WTC11 (cell line): ENCODE measurements around the gene AKIRIN2. TPM values are rescaled to one million over a fixed set of nuclear protein-coding genes. Genes with fewer than 3 reads are reported as not detected.
"Not testable (repeated sequence)": the region's sequence is repeated elsewhere in the genome, so short reads cannot be mapped to it uniquely, and the experiment has no call there.

Source experiments
- ATAC-seq: fragments of 200-7000 bp; cut with Tn5 transposase; 2 replicates; pipeline ENCODE4 v1.10.0; 2021; ENCODE audit warnings: mild to moderate bottlenecking, moderate library complexity
- CTCF ChIA-PET: fragments of 300-600 bp; sonication (Branson Sonifier 250); formaldehyde crosslinking; loops from one replicate; lab custom pipeline; 2021; ENCODE audit warnings: antibody characterized with exemption; lab: Charles Lee
- POLR2A ChIA-PET: fragments of 350-600 bp; sonication (Branson Sonifier 250); formaldehyde crosslinking; loops from one replicate; lab custom pipeline; 2021; ENCODE audit warnings: antibody characterized with exemption; lab: Charles Lee
- DNase-seq: peaks from one replicate; pipeline ENCODE4 v3.0.0; 2021; ENCODE audit warnings: low spot score
- H3K27ac Mint-ChIP-seq: 2 replicates; pipeline ENCODE4 v1.8.0; 2021; ENCODE audit warnings: mixed read lengths
- H3K27me3 Mint-ChIP-seq: 2 replicates; pipeline ENCODE4 v1.8.0; 2021; ENCODE audit warnings: low read depth, mild to moderate bottlenecking, moderate library complexity, mixed read lengths
- H3K36me3 Mint-ChIP-seq: 2 replicates; pipeline ENCODE4 v1.8.0; 2021; ENCODE audit warnings: mixed read lengths
- H3K4me1 Mint-ChIP-seq: 2 replicates; pipeline ENCODE4 v1.8.0; 2022; ENCODE audit warnings: mixed read lengths
- H3K4me3 Mint-ChIP-seq: 2 replicates; pipeline ENCODE4 v1.8.0; 2021; ENCODE audit warnings: mild to moderate bottlenecking, moderate library complexity, mixed read lengths
- H3K9me3 Mint-ChIP-seq: 2 replicates; pipeline ENCODE4 v1.8.0; 2021; ENCODE audit warnings: mixed read lengths
- ARID4B ChIP-seq: sonication (generic); formaldehyde crosslinking; IDR thresholded peaks from 2 replicates; pipeline ENCODE4 v1.8.0; 2023; ENCODE audit warnings: missing genetic modification reagents, mild to moderate bottlenecking, borderline replicate concordance
- ATF1 ChIP-seq: sonication (generic); formaldehyde crosslinking; IDR thresholded peaks from 2 replicates; pipeline ENCODE4 v1.8.1; 2023; ENCODE audit warnings: mild to moderate bottlenecking, moderate library complexity, missing genetic modification reagents
- EMX1 ChIP-seq: fragments of 250-450 bp; sonication (Bioruptor Pico); IDR thresholded peaks from 2 replicates; pipeline ENCODE4 v1.8.0; 2021; ENCODE audit warnings: mild to moderate bottlenecking
- GRHL2 ChIP-seq: fragments of 250-450 bp; sonication (Bioruptor Pico); IDR thresholded peaks from 2 replicates; pipeline ENCODE4 v1.8.0; 2022; ENCODE audit warnings: mild to moderate bottlenecking, moderate library complexity; ENCODE audit not compliant: insufficient replicate concordance, severe bottlenecking
- GTF2I ChIP-seq: fragments of 250-450 bp; sonication (Bioruptor Pico); conservative IDR thresholded peaks from 2 replicates; pipeline ENCODE4 v1.4.0; 2021; ENCODE audit warnings: mild to moderate bottlenecking
- HMGA2 ChIP-seq: fragments of 250-450 bp; sonication (Bioruptor Pico); IDR thresholded peaks from 2 replicates; pipeline ENCODE4 v1.4.0; 2021; ENCODE audit warnings: mild to moderate bottlenecking, moderate library complexity
- NR2C2 ChIP-seq: sonication (generic); formaldehyde crosslinking; IDR thresholded peaks from 2 replicates; pipeline ENCODE4 v1.8.0; 2022; ENCODE audit warnings: mild to moderate bottlenecking, missing genetic modification reagents
- RELA ChIP-seq: sonication (generic); formaldehyde crosslinking; IDR thresholded peaks from 2 replicates; pipeline ENCODE4 v1.8.1; 2022; ENCODE audit warnings: missing genetic modification reagents, mild to moderate bottlenecking, borderline replicate concordance
- USF1 ChIP-seq: sonication (generic); formaldehyde crosslinking; IDR thresholded peaks from 2 replicates; pipeline ENCODE4 v1.8.0; 2022; ENCODE audit warnings: mild to moderate bottlenecking, missing genetic modification reagents
- ZNF138 ChIP-seq: sonication (generic); formaldehyde crosslinking; conservative IDR thresholded peaks from 2 replicates; pipeline ENCODE4 v1.8.1; 2022; ENCODE audit warnings: mild to moderate bottlenecking, moderate library complexity, missing genetic modification reagents
- ZNF263 ChIP-seq: sonication (generic); formaldehyde crosslinking; IDR thresholded peaks from 2 replicates; pipeline ENCODE4 v1.8.1; 2022; ENCODE audit warnings: low read depth, mild to moderate bottlenecking, moderate library complexity, missing genetic modification reagents
- ZNF423 ChIP-seq: fragments of 250-450 bp; sonication (Bioruptor Pico); IDR thresholded peaks from 2 replicates; pipeline ENCODE4 v2.1.2; 2022; ENCODE audit warnings: mild to moderate bottlenecking, moderate library complexity
- total RNA-seq: library from RNA; stranded (reverse); gene quantifications from 3 replicates; pipeline ENCODE4 v1.2.3, GENCODE V29; 2021
- TF ChIP-seq, protein P1 (sequence below): sonication (generic); formaldehyde crosslinking; IDR thresholded peaks from 2 replicates; pipeline ENCODE4 v1.8.1; 2023; ENCODE audit warnings: mild to moderate bottlenecking, missing genetic modification reagents
- TF ChIP-seq, protein P2 (sequence below): sonication (generic); formaldehyde crosslinking; IDR thresholded peaks from 2 replicates; pipeline ENCODE4 v1.8.0; 2023; ENCODE audit warnings: missing genetic modification reagents

The AKIRIN2 gene
- total RNA-seq, 1 experiment from 2014 or later = 90.2 TPM

DNA sequence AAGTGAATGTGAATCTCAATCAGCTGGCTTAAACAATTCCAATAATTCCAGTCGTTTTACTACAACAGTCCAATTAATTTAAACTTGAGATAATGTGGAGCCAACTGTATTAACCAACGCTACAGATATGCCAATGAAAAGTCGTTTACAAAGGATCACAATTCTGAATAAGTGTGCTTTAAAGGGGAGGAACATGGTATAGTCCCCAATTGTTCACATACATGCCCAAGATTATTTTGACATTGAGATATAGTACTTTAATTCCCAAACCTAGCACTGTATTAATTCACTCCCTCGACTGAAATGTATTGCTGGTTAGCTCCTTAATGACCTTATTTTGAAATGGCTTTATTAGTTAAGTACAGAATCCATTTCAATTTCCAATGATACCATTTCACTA is 2.5 kb downstream of the AKIRIN2 start (continued):
- TF ChIP-seq, protein P1, sequence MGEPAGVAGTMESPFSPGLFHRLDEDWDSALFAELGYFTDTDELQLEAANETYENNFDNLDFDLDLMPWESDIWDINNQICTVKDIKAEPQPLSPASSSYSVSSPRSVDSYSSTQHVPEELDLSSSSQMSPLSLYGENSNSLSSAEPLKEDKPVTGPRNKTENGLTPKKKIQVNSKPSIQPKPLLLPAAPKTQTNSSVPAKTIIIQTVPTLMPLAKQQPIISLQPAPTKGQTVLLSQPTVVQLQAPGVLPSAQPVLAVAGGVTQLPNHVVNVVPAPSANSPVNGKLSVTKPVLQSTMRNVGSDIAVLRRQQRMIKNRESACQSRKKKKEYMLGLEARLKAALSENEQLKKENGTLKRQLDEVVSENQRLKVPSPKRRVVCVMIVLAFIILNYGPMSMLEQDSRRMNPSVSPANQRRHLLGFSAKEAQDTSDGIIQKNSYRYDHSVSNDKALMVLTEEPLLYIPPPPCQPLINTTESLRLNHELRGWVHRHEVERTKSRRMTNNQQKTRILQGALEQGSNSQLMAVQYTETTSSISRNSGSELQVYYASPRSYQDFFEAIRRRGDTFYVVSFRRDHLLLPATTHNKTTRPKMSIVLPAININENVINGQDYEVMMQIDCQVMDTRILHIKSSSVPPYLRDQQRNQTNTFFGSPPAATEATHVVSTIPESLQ (CRISPR knock-in tag) = no peak
- TF ChIP-seq ZNF138 (CRISPR knock-in tag) = no peak
- no peak for TF ChIP-seq ZNF263 (CRISPR knock-in tag)
- TF ChIP-seq EMX1 = no peak

DNA sequence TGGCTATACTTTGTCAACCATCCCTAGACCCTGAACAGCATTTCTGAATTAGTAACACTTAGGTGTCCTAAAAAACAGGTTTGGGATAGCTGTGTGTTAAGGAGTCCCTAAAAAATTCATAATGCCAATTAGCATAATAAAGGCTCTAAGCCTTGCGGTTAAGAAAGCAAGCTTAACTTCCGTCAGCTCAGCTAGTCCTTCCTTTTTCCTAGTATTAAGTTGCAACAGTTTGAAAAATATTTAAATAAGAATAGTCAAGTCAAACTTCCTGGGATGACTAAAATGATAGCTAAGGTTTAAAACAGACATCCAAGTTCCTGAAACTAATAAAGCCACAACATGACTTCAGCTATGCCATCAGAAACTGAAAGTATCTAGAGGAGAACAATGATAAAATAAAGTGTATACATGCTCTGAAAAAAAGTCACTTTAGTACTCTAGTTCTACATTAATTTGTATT is 3.5 kb downstream of the AKIRIN2 start:
- Mint-ChIP-seq H3K4me1 (peaks cover 43% of the 10 kb centered on the region), H3K27me3 (no peaks in the 10 kb centered on the region), H3K36me3 (peaks cover 24% of the 10 kb centered on the region), H3K4me3 (peak overlapping the region; percentile 98), H3K27ac (peak overlapping the region; percentile 84), H3K9me3 (no peaks in the 10 kb centered on the region)
- TF ChIP-seq NR2C2 = no peak
- DNase-seq = no peak
- POLR2A ChIA-PET = interaction anchor here (0.7 kb wide), 1 partner anchor 30 kb away, joined by 5 read pairs; no protein-coding TSS in a partner anchor
- no peak for ATAC-seq
- CTCF ChIA-PET = interaction anchor here (0.7 to 0.9 kb wide), 3 partner anchors 19 to 1167 kb away, joined by 3 to 5 read pairs (median 3); no protein-coding TSS in a partner anchor

DNA sequence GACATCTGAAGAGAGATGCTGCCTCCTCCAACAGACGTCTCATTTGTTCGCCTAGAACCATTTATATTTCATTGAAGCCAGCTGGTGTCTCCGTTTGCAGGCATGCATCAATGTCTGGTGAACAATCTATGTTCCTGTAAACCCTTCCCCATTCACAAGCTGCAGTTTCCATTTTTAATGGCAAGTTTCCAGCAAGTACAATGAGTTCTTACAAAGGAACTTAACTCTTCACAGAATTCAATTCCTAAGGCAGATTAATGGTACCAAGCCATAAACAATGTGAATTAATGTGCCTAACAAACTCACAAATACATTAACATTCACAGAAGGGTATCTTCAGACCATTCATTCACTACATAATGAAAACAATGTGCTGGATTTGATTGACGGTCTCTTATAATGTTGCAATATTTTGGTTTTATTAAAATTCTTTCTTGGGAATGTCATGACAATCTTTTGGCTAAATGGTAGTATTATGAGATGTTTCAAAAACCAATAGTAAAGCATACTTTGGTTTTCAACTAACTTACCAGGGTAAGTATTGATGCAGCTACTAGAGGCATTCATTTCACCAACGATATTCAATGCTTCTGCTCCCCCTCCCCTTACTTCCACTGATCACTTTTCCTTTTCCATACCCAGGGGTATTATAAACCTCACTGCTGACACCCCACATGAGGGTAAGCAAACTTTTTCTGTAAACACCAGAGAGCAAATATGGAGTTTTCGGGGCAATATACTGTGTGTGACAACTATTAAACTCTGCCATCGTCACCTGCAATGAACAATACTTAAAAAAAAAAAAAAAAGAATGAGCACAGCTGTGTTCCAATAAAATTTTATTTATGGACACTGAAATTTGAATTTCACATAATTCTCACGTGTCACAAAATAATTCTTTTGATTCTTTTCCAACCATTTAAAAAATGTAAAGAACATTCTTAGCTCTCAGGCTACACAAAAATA is 4.2 kb downstream of the AKIRIN2 start:
- no peaks in the 10 kb centered on the region for H3K27me3 Mint-ChIP-seq
- peaks cover 24% of the 10 kb centered on the region for H3K36me3 Mint-ChIP-seq
- DNase-seq (no peak), ATAC-seq (no peak)
- H3K4me1 Mint-ChIP-seq = peaks cover 50% of the 10 kb centered on the region
- peak overlapping the region; percentile 98 for H3K4me3 Mint-ChIP-seq
- peak overlapping the region; percentile 90; the same call in 1 of the 2 replicates for H3K27ac Mint-ChIP-seq
- ChIA-PET CTCF (interaction anchor here (0.7 to 0.9 kb wide), 2 partner anchors 18 to 1167 kb away, joined by 3 to 5 read pairs; no protein-coding TSS in a partner anchor), POLR2A (interaction anchor here (0.7 to 1.1 kb wide), 2 partner anchors 29 to 75 kb away, joined by 5 to 6 read pairs; no protein-coding TSS in a partner anchor)
- no peak for TF ChIP-seq RELA
- TF ChIP-seq ZNF423 (CRISPR knock-in tag) = no peak
- no peak for TF ChIP-seq EMX1
- TF ChIP-seq ARID4B (CRISPR knock-in tag) = no peak
- H3K9me3 Mint-ChIP-seq = no peaks in the 10 kb centered on the region

GRCh38 chr6:87696817-87697216 is 5.2 kb downstream of the AKIRIN2 start:
- peaks cover 24% of the 10 kb centered on the region for H3K36me3 Mint-ChIP-seq
- H3K9me3 Mint-ChIP-seq, H3K27me3 Mint-ChIP-seq, DNase-seq, CTCF ChIA-PET, ATAC-seq, H3K27ac Mint-ChIP-seq: not testable (repeated sequence)
- POLR2A ChIA-PET = interaction anchor here (0.7 to 1.1 kb wide), 2 partner anchors 76 to 543 kb away, joined by 6 to 7 read pairs; no protein-coding TSS in a partner anchor
- peaks cover 58% of the 10 kb centered on the region for H3K4me1 Mint-ChIP-seq
- peak overlapping the region; percentile 98 for H3K4me3 Mint-ChIP-seq

DNA sequence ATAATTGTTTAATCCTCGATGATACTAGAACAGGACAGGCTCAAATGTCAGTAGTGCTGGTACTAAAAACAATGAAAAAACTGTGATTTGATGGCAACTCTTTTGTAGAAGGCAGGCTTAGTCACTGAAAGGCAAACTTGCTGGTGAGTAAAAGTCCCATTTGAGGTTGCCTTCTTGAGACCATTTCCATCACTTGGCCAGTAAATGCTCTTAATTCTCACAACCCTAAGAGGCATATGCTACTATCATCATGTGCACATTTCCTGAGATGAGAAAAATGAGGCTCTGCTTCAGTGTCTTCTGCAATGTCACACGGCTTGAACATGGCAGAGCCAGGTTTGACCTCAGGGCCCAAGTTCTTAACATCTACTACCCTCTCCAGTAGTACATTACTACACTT is 9.9 kb downstream of the AKIRIN2 start:
- ChIA-PET CTCF (no interaction called here), POLR2A (no interaction called here)
- ATAC-seq = no peak
- Mint-ChIP-seq H3K4me1 (peaks cover 86% of the 10 kb centered on the region), H3K27me3 (no peaks in the 10 kb centered on the region), H3K27ac (no peak overlapping the region), H3K36me3 (no peaks in the 10 kb centered on the region; the same call in 1 of the 2 replicates), H3K4me3 (no peak overlapping the region), H3K9me3 (no peaks in the 10 kb centered on the region)
- DNase-seq = no peak
- TF ChIP-seq HMGA2 (CRISPR knock-in tag) (no peak), GTF2I (CRISPR knock-in tag) (no peak), GRHL2 (CRISPR knock-in tag) (no peak), ATF1 (CRISPR knock-in tag) (no peak), USF1 (CRISPR knock-in tag) (no peak), RELA (no peak)
- TF ChIP-seq, protein P2, sequence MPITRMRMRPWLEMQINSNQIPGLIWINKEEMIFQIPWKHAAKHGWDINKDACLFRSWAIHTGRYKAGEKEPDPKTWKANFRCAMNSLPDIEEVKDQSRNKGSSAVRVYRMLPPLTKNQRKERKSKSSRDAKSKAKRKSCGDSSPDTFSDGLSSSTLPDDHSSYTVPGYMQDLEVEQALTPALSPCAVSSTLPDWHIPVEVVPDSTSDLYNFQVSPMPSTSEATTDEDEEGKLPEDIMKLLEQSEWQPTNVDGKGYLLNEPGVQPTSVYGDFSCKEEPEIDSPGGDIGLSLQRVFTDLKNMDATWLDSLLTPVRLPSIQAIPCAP (CRISPR knock-in tag) = no peak
